ENCODE data around the gene DHRS2.

DHRS2 gene

DNA sequence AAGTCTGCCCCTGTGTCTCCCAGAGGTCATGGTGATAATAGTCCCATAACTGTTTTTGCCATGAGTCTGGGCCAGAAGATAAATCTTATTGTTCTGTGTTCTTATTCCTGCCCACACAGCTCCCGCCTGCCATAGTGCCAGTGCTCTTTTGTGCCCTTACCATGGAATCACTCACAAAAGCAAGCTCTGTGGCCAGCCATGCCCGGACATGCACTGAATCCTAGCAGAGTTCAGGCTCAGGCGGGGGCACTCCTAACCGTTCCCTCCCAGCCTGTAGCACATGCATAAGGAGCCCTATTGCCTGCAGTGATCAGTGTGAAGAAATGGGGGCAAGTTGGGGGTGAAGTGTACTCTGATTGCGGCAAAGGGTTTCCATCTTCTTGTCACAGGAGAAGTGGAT, 33.3 kb downstream of the DHRS2 start:
- H3K9me3 ChIP-seq (ENCODE audit: control insufficient read depth, low read length) = no peaks in the 10 kb centered on the region
- no peak overlapping the region for H3K9ac ChIP-seq (ENCODE audit: low read length)
- no peaks in the 10 kb centered on the region for H3K4me1 ChIP-seq (ENCODE audit: control insufficient read depth, insufficient read depth, low read depth, low read length)
- H3K36me3 ChIP-seq (ENCODE audit: control insufficient read depth in 1 of 2, insufficient read depth in 2 of 2, low read depth in 1 of 2, low read length in 2 of 2) = no peaks in the 10 kb centered on the region
- H3K4ac ChIP-seq (ENCODE audit: low read depth in 1 of 2, low read length in 2 of 2) = no peak overlapping the region
- no peak for DNase-seq
- H3K14ac ChIP-seq (ENCODE audit: low read length in 2 of 2) = no peak overlapping the region
- no peak overlapping the region for H2BK15ac ChIP-seq (ENCODE audit: low read depth, poor library complexity, severe bottlenecking)
- WGBS = 78% methylated on average over 5 of the region's 5 CpGs
- no peak overlapping the region for H2AK5ac ChIP-seq (ENCODE audit: low read length, severe bottlenecking)
- H3K79me1 ChIP-seq (replicated peaks; ENCODE audit: low read length, poor library complexity, severe bottlenecking) = no peaks in the 10 kb centered on the region
- no peak overlapping the region for H3K4me3 ChIP-seq (ENCODE audit: insufficient read depth in 1 of 2, low read depth in 1 of 2, low read length in 2 of 2)
- H2BK5ac ChIP-seq (ENCODE audit: low read depth, low read length, poor library complexity, severe bottlenecking) = no peak overlapping the region
- no peak overlapping the region for H2BK120ac ChIP-seq (ENCODE audit: low read depth, low read length)
- H3K23ac ChIP-seq (ENCODE audit: low read length in 2 of 2) = no peak overlapping the region
- H3K27ac ChIP-seq (ENCODE audit: low read length, poor library complexity, severe bottlenecking) = no peak overlapping the region
- H3K27me3 ChIP-seq (ENCODE audit: control insufficient read depth in 1 of 2, insufficient read depth in 1 of 2, low read length in 2 of 2) = peaks cover 14 to 28% of the 10 kb centered on the region in 2 experiments
- H4K91ac ChIP-seq (ENCODE audit: low read length) = no peak overlapping the region
- H2AFZ ChIP-seq (ENCODE audit: low read depth, low read length) = no peak overlapping the region
- H3K18ac ChIP-seq (ENCODE audit: low read depth in 1 of 2, low read length in 2 of 2) = no peak overlapping the region
- no peak overlapping the region for H3K4me2 ChIP-seq (ENCODE audit: low read length, poor library complexity, severe bottlenecking)
- H4K8ac ChIP-seq (ENCODE audit: low read length) = no peak overlapping the region
- no peak overlapping the region for H2BK12ac ChIP-seq (ENCODE audit: low read length in 2 of 2)

GRCh38 chr14:23670481-23670880, 34.3 kb downstream of the DHRS2 start:
- no peak overlapping the region for H3K23ac ChIP-seq (ENCODE audit: low read length in 2 of 2)
- H4K8ac ChIP-seq (ENCODE audit: low read length) = no peak overlapping the region
- H3K36me3 ChIP-seq (ENCODE audit: control insufficient read depth in 1 of 2, insufficient read depth in 2 of 2, low read depth in 1 of 2, low read length in 2 of 2) = no peaks in the 10 kb centered on the region
- no peak overlapping the region for H3K18ac ChIP-seq (ENCODE audit: low read depth in 1 of 2, low read length in 2 of 2)
- no peak overlapping the region for H2BK120ac ChIP-seq (ENCODE audit: low read depth, low read length)
- H2BK15ac ChIP-seq (ENCODE audit: low read depth, poor library complexity, severe bottlenecking) = no peak overlapping the region
- no peak overlapping the region for H3K27ac ChIP-seq (ENCODE audit: low read length, poor library complexity, severe bottlenecking)
- H3K9ac ChIP-seq (ENCODE audit: low read length) = no peak overlapping the region
- H3K14ac ChIP-seq (ENCODE audit: low read length in 2 of 2) = no peak overlapping the region
- H3K79me1 ChIP-seq (replicated peaks; ENCODE audit: low read length, poor library complexity, severe bottlenecking) = no peaks in the 10 kb centered on the region
- WGBS = 69% methylated on average over 3 of the region's 3 CpGs
- no peak overlapping the region for H2AFZ ChIP-seq (ENCODE audit: low read depth, low read length)
- no peak for DNase-seq
- H3K4me1 ChIP-seq (ENCODE audit: control insufficient read depth, insufficient read depth, low read depth, low read length) = no peaks in the 10 kb centered on the region
- no peak overlapping the region for H3K4me2 ChIP-seq (ENCODE audit: low read length, poor library complexity, severe bottlenecking)
- no peak overlapping the region for H3K4ac ChIP-seq (ENCODE audit: low read depth in 1 of 2, low read length in 2 of 2)
- peaks cover 14 to 25% of the 10 kb centered on the region in 2 experiments for H3K27me3 ChIP-seq (ENCODE audit: control insufficient read depth in 1 of 2, insufficient read depth in 1 of 2, low read length in 2 of 2)
- H2AK5ac ChIP-seq (ENCODE audit: low read length, severe bottlenecking) = no peak overlapping the region
- no peak overlapping the region for H4K91ac ChIP-seq (ENCODE audit: low read length)
- H3K9me3 ChIP-seq (ENCODE audit: control insufficient read depth, low read length) = no peaks in the 10 kb centered on the region
- no peak overlapping the region for H2BK5ac ChIP-seq (ENCODE audit: low read depth, low read length, poor library complexity, severe bottlenecking)
- no peak overlapping the region for H2BK12ac ChIP-seq (ENCODE audit: low read length in 2 of 2)
- no peak overlapping the region for H3K4me3 ChIP-seq (ENCODE audit: insufficient read depth in 1 of 2, low read depth in 1 of 2, low read length in 2 of 2)

DNA sequence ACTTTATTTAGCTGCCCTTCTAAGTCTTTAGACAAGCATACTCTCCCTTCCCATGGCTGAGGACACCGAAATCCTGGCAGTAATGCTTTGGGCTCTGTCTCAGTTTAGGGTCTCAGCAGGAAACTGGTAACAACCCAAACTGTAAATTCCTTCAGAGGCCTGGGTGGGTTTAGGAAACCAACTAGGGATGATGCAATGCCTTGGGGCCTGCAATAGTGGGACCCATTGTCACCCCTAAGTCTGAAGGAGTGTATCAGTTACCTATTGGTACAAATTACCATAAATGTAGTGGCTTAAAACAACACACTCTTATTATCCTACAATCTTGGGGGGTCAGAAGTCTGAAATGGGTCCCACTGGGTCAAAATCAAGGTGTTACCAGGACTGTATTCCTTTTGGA, 36.0 kb downstream of the DHRS2 start:
- Histone ChIP-seq H3K23ac (ENCODE audit: low read length in 2 of 2) (no peak overlapping the region), H3K14ac (ENCODE audit: low read length in 2 of 2) (no peak overlapping the region), H2AK5ac (ENCODE audit: low read length, severe bottlenecking) (no peak overlapping the region), H2BK5ac (ENCODE audit: low read depth, low read length, poor library complexity, severe bottlenecking) (no peak overlapping the region), H4K91ac (ENCODE audit: low read length) (no peak overlapping the region), H3K4me2 (ENCODE audit: low read length, poor library complexity, severe bottlenecking) (no peak overlapping the region), H4K8ac (ENCODE audit: low read length) (no peak overlapping the region), H3K18ac (ENCODE audit: low read depth in 1 of 2, low read length in 2 of 2) (no peak overlapping the region), H3K27ac (ENCODE audit: low read length, poor library complexity, severe bottlenecking) (no peak overlapping the region), H3K36me3 (ENCODE audit: control insufficient read depth in 1 of 2, insufficient read depth in 2 of 2, low read depth in 1 of 2, low read length in 2 of 2) (no peaks in the 10 kb centered on the region), H3K4me3 (ENCODE audit: insufficient read depth in 1 of 2, low read depth in 1 of 2, low read length in 2 of 2) (no peak overlapping the region), H2BK12ac (ENCODE audit: low read length in 2 of 2) (no peak overlapping the region), H2AFZ (ENCODE audit: low read depth, low read length) (no peak overlapping the region), H2BK15ac (ENCODE audit: low read depth, poor library complexity, severe bottlenecking) (no peak overlapping the region), H3K79me1 (replicated peaks; ENCODE audit: low read length, poor library complexity, severe bottlenecking) (no peaks in the 10 kb centered on the region), H3K9ac (ENCODE audit: low read length) (no peak overlapping the region), H2BK120ac (ENCODE audit: low read depth, low read length) (no peak overlapping the region), H3K4me1 (ENCODE audit: control insufficient read depth, insufficient read depth, low read depth, low read length) (no peaks in the 10 kb centered on the region), H3K9me3 (ENCODE audit: control insufficient read depth, low read length) (no peaks in the 10 kb centered on the region), H3K4ac (ENCODE audit: low read depth in 1 of 2, low read length in 2 of 2) (no peak overlapping the region), H3K27me3 (ENCODE audit: control insufficient read depth in 1 of 2, insufficient read depth in 1 of 2, low read length in 2 of 2) (peaks cover 14 to 15% of the 10 kb centered on the region in 2 experiments)
- no peak for DNase-seq
- WGBS = 59% methylated on average over 1 of the region's 1 CpG

DNA sequence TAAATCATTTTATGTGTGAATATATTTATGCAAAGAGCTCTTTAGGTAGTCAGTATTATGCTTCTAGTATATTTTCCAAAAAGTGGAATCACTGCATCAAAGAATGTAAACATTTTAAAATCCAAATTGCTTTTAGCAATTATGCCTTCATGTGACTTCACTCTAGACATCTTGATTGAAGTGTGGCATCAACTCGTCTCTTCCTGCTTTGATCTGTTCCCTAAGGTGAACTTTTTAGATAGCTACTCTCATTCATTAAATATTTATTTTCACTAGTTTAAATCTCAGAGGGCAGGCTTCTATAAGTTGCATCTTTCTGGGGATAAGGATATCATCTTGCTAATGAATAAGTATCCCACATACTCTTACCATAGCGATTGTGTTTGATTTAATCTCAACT, 39.2 kb downstream of the DHRS2 start:
- no peak overlapping the region for H2AFZ ChIP-seq (ENCODE audit: low read depth, low read length)
- peaks cover 0 to 11% of the 10 kb centered on the region in 2 experiments for H3K27me3 ChIP-seq (ENCODE audit: control insufficient read depth in 1 of 2, insufficient read depth in 1 of 2, low read length in 2 of 2)

More for the DNA sequence above, 39.2 kb downstream of the DHRS2 start:
- Histone ChIP-seq H3K79me1 (replicated peaks; ENCODE audit: low read length, poor library complexity, severe bottlenecking) (no peaks in the 10 kb centered on the region), H3K18ac (ENCODE audit: low read depth in 1 of 2, low read length in 2 of 2) (no peak overlapping the region), H3K36me3 (ENCODE audit: control insufficient read depth in 1 of 2, insufficient read depth in 2 of 2, low read depth in 1 of 2, low read length in 2 of 2) (no peaks in the 10 kb centered on the region), H4K91ac (ENCODE audit: low read length) (no peak overlapping the region), H2BK5ac (ENCODE audit: low read depth, low read length, poor library complexity, severe bottlenecking) (no peak overlapping the region), H3K4me2 (ENCODE audit: low read length, poor library complexity, severe bottlenecking) (no peak overlapping the region), H2AK5ac (ENCODE audit: low read length, severe bottlenecking) (no peak overlapping the region), H3K14ac (ENCODE audit: low read length in 2 of 2) (no peak overlapping the region), H3K4me1 (ENCODE audit: control insufficient read depth, insufficient read depth, low read depth, low read length) (no peaks in the 10 kb centered on the region), H2BK12ac (ENCODE audit: low read length in 2 of 2) (no peak overlapping the region), H3K4me3 (ENCODE audit: insufficient read depth in 1 of 2, low read depth in 1 of 2, low read length in 2 of 2) (no peak overlapping the region), H3K4ac (ENCODE audit: low read depth in 1 of 2, low read length in 2 of 2) (no peak overlapping the region), H2BK120ac (ENCODE audit: low read depth, low read length) (no peak overlapping the region), H3K27ac (ENCODE audit: low read length, poor library complexity, severe bottlenecking) (no peak overlapping the region), H3K9ac (ENCODE audit: low read length) (no peak overlapping the region), H3K9me3 (ENCODE audit: control insufficient read depth, low read length) (no peaks in the 10 kb centered on the region), H3K23ac (ENCODE audit: low read length in 2 of 2) (no peak overlapping the region), H2BK15ac (ENCODE audit: low read depth, poor library complexity, severe bottlenecking) (no peak overlapping the region), H4K8ac (ENCODE audit: low read length) (no peak overlapping the region)
- DNase-seq = no peak
- WGBS = 29% methylated on average over 1 of the region's 2 CpGs

Measured in mesenchymal stem cell (in vitro differentiated cells and primary cell).